ENCODE data around the gene TEX54.

The TEX54 gene

GRCh38 chr11:62782753-62783152 lies 49.9 kb downstream of the TEX54 start:
- no peak for DNase-seq (ENCODE audit: low read depth)
- no peak overlapping the region for H3K4me3 ChIP-seq (ENCODE audit: low read depth, low read length)
- TF ChIP-seq, protein P1, sequence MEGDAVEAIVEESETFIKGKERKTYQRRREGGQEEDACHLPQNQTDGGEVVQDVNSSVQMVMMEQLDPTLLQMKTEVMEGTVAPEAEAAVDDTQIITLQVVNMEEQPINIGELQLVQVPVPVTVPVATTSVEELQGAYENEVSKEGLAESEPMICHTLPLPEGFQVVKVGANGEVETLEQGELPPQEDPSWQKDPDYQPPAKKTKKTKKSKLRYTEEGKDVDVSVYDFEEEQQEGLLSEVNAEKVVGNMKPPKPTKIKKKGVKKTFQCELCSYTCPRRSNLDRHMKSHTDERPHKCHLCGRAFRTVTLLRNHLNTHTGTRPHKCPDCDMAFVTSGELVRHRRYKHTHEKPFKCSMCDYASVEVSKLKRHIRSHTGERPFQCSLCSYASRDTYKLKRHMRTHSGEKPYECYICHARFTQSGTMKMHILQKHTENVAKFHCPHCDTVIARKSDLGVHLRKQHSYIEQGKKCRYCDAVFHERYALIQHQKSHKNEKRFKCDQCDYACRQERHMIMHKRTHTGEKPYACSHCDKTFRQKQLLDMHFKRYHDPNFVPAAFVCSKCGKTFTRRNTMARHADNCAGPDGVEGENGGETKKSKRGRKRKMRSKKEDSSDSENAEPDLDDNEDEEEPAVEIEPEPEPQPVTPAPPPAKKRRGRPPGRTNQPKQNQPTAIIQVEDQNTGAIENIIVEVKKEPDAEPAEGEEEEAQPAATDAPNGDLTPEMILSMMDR (IDR thresholded peaks at IDR 0.05; ENCODE audit: insufficient read depth, low read depth, low read length, missing control alignments), result no peak
